Panc1 (cell line): ENCODE data around the gene LRRC63.
A peak's percentile ranks its signal among the peaks of the same experiment; 100 is the strongest.

ENCODE experiments used
- POLR2AphosphoS5 ChIP-seq: IDR thresholded peaks from 2 replicates; pipeline ENCODE4 v1.6.1; 2012; ENCODE audit warnings: mild to moderate bottlenecking, low read depth, low read length, moderate library complexity
- TF ChIP-seq, protein P1 (sequence below): fragments of 450-650 bp; IDR thresholded peaks from 2 replicates; pipeline ENCODE4 v1.5.1; 2017; ENCODE audit warnings: mild to moderate bottlenecking

DNA sequence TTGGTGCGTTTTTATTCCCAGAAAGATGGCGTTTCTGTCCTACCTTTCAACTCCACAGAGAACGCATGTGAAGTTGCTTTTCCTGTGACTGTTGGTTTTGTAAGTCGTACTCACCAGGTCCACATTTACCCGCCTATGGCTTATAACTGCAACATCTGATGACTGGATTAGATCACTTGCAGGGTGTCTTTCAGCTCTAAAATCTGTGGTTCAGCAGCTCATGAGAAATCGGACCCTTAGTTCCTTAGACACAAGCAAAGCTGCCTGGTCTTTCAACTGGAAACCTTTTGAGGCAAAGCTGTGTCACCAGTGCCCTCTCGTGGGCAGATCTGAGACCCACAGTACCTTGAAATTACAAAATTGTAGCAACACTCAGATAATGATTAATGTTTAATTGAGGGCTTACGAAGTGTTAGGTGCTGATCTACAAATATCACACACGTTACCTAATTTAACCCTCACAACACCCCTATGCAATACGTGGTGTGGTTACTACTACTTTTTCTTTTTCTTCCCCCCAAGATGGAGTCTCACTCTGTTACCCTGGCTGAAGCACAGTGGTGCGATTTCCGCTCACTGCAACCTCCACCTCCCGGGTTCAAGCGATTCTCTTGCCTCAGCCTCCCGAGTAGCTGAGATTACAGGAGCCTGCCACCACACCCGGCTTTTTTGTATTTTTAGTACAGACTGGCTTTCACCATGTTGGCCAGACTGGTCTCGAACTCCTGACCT, 109.9 kb downstream of the LRRC63 start:
- TF ChIP-seq, protein P1, sequence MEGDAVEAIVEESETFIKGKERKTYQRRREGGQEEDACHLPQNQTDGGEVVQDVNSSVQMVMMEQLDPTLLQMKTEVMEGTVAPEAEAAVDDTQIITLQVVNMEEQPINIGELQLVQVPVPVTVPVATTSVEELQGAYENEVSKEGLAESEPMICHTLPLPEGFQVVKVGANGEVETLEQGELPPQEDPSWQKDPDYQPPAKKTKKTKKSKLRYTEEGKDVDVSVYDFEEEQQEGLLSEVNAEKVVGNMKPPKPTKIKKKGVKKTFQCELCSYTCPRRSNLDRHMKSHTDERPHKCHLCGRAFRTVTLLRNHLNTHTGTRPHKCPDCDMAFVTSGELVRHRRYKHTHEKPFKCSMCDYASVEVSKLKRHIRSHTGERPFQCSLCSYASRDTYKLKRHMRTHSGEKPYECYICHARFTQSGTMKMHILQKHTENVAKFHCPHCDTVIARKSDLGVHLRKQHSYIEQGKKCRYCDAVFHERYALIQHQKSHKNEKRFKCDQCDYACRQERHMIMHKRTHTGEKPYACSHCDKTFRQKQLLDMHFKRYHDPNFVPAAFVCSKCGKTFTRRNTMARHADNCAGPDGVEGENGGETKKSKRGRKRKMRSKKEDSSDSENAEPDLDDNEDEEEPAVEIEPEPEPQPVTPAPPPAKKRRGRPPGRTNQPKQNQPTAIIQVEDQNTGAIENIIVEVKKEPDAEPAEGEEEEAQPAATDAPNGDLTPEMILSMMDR = peak; percentile 79
- TF ChIP-seq POLR2AphosphoS5 = no peak
